ENCODE measurements around the gene IMPACT. TPM values are rescaled to one million over a fixed set of nuclear protein-coding genes. Genes with fewer than 3 reads are reported as not detected.

Gene IMPACT
- total RNA-seq, 1 donor from 2014 or later = 60.6 TPM

- no peak overlapping the region for H3K4me3 Mint-ChIP-seq (ENCODE audit: unreplicated experiment)
- TF ChIP-seq CTCF (IDR thresholded peaks at IDR 0.05) = no peak
- peaks cover 2% of the 10 kb centered on the region for H3K9me3 Mint-ChIP-seq (ENCODE audit: low read depth)
- no peaks in the 10 kb centered on the region for H3K27me3 Mint-ChIP-seq (ENCODE audit: low read depth)
- no peak overlapping the region for H3K27ac Mint-ChIP-seq (ENCODE audit: unreplicated experiment)
- H3K4me1 Mint-ChIP-seq (ENCODE audit: low read depth) = peaks cover 4% of the 10 kb centered on the region
- no peak for DNase-seq (ENCODE audit: low spot score)
- no peaks in the 10 kb centered on the region for H3K36me3 Mint-ChIP-seq (ENCODE audit: low read depth)
These were observed 46.1 kb downstream of the IMPACT start for GRCh38 chr18:24472591-24472990.

- Mint-ChIP-seq H3K4me1 (ENCODE audit: low read depth) (peaks cover 4% of the 10 kb centered on the region), H3K27ac (ENCODE audit: unreplicated experiment) (no peak overlapping the region), H3K36me3 (ENCODE audit: low read depth) (no peaks in the 10 kb centered on the region), H3K4me3 (ENCODE audit: unreplicated experiment) (no peak overlapping the region), H3K27me3 (ENCODE audit: low read depth) (no peaks in the 10 kb centered on the region), H3K9me3 (ENCODE audit: low read depth) (peaks cover 2% of the 10 kb centered on the region)
- DNase-seq (ENCODE audit: low spot score) = no peak
- TF ChIP-seq CTCF (IDR thresholded peaks at IDR 0.05) = no peak
These were observed 47.9 kb downstream of the IMPACT start for GRCh38 chr18:24474406-24474805.

- H3K36me3 Mint-ChIP-seq (ENCODE audit: low read depth) = peaks cover 1% of the 10 kb centered on the region
These were observed 49.6 kb downstream of the IMPACT start for GRCh38 chr18:24475926-24476589.

GRCh38 chr18:24479371-24479770 lies 52.9 kb downstream of the IMPACT start:
- DNase-seq (ENCODE audit: low spot score) = no peak
- Mint-ChIP-seq H3K4me3 (ENCODE audit: unreplicated experiment) (no peak overlapping the region), H3K27ac (ENCODE audit: unreplicated experiment) (no peak overlapping the region), H3K27me3 (ENCODE audit: low read depth) (peaks cover 2% of the 10 kb centered on the region), H3K9me3 (ENCODE audit: low read depth) (peaks cover 4% of the 10 kb centered on the region), H3K4me1 (ENCODE audit: low read depth) (no peaks in the 10 kb centered on the region), H3K36me3 (ENCODE audit: low read depth) (peaks cover 1% of the 10 kb centered on the region)
- no peak for TF ChIP-seq CTCF (IDR thresholded peaks at IDR 0.05)

More at GRCh38 chr18:24475926-24476589, 49.6 kb downstream of the IMPACT start:
- Mint-ChIP-seq H3K4me1 (ENCODE audit: low read depth) (peaks cover 4% of the 10 kb centered on the region), H3K9me3 (ENCODE audit: low read depth) (peaks cover 4% of the 10 kb centered on the region), H3K27me3 (ENCODE audit: low read depth) (no peaks in the 10 kb centered on the region), H3K27ac (ENCODE audit: unreplicated experiment) (no peak overlapping the region), H3K4me3 (ENCODE audit: unreplicated experiment) (no peak overlapping the region)
- no peak for DNase-seq (ENCODE audit: low spot score)
- TF ChIP-seq CTCF (IDR thresholded peaks at IDR 0.05) = no peak

GRCh38 chr18:24482821-24483220 lies 56.4 kb downstream of the IMPACT start:
- no peak for TF ChIP-seq CTCF (IDR thresholded peaks at IDR 0.05)
- H3K27me3 Mint-ChIP-seq (ENCODE audit: low read depth) = peaks cover 5% of the 10 kb centered on the region
- H3K27ac Mint-ChIP-seq (ENCODE audit: unreplicated experiment) = no peak overlapping the region
- H3K9me3 Mint-ChIP-seq (ENCODE audit: low read depth) = peaks cover 2% of the 10 kb centered on the region
- peaks cover 4% of the 10 kb centered on the region for H3K4me1 Mint-ChIP-seq (ENCODE audit: low read depth)
- peaks cover 1% of the 10 kb centered on the region for H3K36me3 Mint-ChIP-seq (ENCODE audit: low read depth)
- no peak overlapping the region for H3K4me3 Mint-ChIP-seq (ENCODE audit: unreplicated experiment)
- no peak for DNase-seq (ENCODE audit: low spot score)
